ENCODE results near the gene LRRK1.

LRRK1 gene

DNA sequence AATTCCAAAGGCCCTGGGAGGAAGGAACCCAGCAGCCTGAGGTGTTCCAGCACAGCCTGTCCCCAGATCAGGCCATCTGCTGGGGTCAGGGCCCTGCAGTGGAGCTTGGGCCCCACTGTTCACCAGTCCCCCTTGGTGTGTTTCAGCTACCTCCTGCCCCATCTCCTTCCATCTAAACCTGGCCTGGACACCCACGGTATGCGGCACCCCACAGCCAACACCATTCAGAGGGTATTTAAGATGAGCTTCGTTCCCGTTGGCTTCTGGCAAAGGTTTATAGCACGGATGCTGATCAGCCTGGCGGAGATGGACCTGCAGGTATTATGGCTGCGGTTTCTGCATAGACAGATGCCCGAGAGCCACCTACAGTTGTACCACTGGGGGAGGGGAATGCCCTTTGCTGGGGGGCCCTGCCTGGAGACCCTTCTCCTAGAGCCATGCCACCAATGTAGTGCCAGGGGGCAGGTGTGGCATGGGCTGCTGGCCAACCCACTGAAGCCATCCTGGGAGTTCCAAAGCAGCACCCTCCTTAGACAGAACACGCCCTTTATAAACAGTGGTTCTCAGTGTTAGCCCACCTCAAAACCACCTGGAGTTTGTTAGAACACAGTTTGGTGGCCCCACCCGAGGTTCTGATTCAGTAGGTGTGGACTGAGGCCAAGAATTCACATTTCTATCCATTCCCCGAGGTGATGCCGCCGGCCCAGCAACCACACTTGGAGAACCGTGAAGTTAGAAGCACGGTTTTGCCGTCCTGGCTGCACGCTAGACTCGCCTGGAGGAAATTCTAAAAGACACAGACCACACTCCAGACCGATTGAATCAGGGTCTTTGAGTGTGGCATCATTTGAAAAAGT is 126.9 kb downstream of the LRRK1 start:
- no peak for DNase-seq

DNA sequence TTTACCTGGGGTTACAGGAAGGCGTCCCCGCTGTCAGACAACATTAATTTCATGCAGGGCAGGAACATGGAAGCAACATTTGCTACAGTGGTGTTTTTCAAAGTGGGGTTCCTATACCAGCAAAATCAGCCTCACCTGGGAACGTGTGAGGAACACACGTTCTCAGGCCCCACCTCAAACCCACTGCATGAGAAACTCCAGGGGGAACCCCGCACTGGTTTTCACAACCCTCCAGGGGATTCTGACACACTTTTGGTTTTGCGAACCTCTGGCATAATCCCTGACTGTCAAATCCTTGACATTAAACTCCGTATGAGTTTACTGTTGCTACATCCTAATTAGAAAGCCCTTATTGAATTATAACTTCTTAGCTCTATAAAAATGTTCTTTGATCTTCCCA is 127.7 kb downstream of the LRRK1 start:
- no peak for DNase-seq

GRCh38 chr15:101047301-101047781 is 128.2 kb downstream of the LRRK1 start:
- no peak for DNase-seq

- no peak for DNase-seq
Measured at GRCh38 chr15:101048176-101048575, 129.0 kb downstream of the LRRK1 start.

DNA sequence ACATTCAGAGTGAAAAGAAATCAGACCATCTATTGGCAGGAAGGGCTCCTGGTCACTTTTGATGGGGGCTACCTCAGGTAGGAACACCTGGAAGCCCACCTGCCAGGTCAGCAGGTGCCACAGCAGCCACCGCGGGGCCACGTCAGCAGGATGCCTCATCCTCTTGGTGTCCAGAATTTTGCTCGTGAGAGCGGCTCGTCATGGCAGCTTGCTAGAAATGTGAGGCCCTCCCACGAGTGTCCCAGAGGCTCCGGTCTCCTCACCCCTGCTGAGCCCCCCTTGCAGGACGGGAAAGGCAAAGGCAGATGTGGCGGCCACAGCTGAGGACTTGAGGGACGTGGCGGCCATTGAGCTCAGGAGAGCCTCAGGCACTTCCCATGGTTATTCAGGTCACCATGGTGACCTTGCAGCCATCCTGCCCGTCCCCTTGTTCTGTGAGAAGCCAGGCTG is 129.4 kb downstream of the LRRK1 start:
- DNase-seq = no peak

GRCh38 chr15:101049282-101049681 is 130.1 kb downstream of the LRRK1 start:
- no peak for DNase-seq

DNA sequence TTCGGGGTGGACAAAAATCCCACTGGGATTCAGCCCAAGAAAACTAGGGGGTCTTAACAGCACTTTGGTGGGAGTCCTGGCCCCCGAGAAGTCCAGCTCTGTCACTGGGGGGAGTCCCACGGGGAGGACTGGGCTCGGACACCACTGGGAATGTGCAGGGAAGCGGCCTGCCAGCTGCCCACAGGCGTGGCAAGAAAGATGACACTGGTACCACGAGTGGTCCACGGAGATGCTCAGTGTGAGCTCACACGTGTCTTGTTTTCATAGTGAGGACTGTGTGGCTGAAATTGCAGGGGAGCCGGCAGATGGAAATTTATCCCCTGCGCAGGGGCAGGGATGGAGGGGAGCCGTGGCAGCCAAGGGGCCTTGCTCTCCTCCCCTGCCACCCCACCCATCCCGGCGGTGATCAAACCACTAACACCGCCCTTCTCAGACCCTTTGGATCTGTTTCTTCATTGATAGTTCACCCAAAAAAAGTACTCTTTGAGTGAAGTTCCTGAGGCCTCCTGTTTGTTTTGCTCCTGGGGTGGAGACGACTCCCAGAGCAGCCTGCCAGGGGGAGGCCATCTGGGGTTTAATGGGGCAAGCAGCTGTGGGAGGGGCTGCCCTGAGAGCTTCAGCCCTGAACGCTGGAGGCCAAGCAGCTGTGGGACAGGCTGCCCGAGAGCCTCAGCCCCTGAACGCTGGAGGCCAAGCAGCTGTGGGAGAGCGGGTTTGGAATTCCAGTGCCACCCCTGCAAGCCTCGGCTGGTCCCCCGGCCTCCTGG is 130.9 kb downstream of the LRRK1 start:
- DNase-seq = no peak

GRCh38 chr15:101050623-101051290 is 131.6 kb downstream of the LRRK1 start:
- DNase-seq = no peak

DNA sequence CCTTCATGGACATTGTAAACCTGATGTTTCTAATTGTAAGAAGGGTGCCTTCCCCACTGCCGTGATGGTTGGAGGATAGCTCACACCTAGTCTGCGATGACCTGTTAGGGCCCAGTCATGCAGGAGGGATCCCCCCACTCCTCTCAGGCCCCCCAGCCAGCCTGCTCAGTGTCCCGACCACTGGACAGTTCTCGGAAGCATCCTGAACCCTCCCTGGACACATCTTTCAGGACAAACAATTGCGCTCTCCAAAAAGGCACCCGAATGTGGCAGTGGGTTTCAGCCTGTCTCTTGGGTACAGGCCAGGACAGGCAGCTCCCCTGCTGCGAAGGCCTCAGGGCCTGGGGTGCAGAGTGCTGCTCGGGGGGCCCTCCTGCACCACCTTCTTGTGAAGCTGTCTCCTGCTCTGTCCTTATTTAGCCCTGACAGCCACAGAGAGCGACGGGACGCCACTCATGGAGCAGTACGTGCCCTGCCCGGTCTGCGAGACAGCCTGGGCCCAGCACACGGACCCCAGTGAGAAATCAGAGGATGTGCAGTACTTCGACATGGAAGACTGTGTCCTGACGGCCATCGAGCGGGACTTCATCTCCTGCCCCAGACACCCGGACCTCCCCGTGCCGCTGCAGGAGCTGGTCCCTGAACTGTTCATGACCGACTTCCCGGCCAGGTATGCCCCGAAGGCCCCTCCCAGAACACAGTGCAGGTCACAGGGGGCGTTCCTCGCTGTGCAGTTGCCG is 132.3 kb downstream of the LRRK1 start:
- DNase-seq = no peak

- no peak for DNase-seq
Measured at GRCh38 chr15:101052031-101052620, 133.0 kb downstream of the LRRK1 start.

GRCh38 chr15:101052681-101053121 is 133.5 kb downstream of the LRRK1 start:
- DNase-seq = no peak

- no peak for DNase-seq
Measured at GRCh38 chr15:101053261-101053660, 134.1 kb downstream of the LRRK1 start.

- DNase-seq = no peak
Measured at GRCh38 chr15:101054116-101054515, 135.0 kb downstream of the LRRK1 start.

DNA sequence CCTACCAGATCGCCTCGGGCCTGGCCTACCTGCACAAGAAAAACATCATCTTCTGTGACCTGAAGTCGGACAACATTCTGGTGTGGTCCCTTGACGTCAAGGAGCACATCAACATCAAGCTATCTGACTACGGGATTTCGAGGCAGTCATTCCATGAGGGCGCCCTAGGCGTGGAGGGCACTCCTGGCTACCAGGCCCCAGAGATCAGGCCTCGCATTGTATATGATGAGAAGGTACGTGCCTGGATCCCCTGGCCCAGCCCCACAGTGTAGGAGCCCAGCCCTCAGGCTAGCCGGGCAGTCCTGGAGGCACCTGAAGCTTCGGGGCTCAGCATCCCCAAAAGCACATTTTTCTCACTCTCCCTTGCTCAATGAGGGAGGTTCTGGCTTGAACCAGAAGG is 135.8 kb downstream of the LRRK1 start:
- no peak for DNase-seq

- DNase-seq = no peak
Measured at GRCh38 chr15:101055411-101055810, 136.3 kb downstream of the LRRK1 start.

- no peak for DNase-seq
Measured at GRCh38 chr15:101056366-101057334, 137.5 kb downstream of the LRRK1 start.

DNA sequence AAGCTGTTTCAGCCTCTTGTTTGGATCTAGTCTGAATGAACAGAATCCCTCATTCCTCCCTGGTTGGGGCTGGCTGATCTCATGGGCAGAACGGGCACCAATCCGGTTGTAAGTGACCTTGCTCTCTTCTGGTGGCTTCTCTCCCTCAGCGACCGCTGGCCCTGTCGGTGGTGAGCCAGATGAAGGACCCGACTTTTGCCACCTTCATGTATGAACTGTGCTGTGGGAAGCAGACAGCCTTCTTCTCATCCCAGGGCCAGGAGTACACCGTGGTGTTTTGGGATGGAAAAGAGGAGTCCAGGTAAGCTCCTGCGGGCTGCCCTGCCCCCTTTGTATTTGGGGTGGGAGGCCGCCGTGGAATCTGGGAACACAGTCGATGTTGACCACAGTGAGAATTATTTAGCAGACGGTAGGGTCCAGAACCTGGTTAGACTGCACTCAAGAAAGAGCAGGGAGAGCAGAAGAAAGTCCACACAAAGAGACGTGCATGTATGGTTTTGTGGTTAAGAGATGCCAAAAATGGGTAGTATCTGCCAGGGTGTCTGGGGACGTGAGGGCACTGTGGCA is 138.8 kb downstream of the LRRK1 start:
- DNase-seq = no peak

- no peak for DNase-seq
Measured at GRCh38 chr15:101058735-101059134, 139.6 kb downstream of the LRRK1 start.

DNA sequence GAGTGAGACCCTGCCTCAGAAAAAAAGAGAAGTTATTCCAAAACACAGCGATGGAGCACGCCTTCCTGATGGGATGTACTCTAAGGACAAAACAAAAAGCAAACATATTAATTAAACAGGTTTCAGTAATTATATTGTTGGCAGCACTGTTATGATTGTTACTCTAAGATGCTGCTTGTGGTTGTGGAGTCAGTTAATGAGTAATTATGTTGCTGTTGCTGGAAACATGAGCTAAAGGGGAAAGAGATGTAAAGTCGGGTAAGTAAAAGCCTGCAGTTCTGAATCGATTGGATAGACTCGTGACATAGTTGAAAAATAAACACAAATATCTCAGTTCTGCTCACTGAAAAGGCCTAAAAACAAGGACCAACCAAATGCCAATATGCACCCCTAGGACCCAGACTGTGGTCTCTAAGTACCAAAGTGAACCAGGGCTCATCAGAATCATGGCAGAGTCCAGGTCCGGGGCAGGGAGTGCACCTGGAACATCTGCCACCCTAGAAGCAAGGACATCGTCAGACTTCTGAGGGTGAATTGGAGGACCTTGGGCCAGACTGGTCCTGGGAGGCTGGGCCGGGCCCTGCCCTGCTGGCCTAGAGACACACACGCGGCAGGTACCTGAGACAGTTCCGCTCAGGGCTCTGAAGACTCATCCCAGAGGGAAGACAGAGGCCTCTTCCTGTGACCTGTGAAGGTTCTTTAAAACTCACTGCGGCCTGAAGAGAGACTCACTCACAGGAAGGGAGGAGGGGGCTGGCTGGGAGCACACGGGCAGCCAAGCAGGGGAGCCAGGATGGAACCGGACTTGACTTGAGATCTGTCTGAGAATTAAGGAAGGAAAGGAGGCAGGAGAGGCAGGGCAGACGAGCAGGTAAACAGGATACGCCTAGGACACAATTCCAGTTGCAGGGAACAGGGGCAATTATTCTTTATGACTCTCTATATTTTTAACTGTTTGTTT is 140.5 kb downstream of the LRRK1 start:
- no peak for DNase-seq
